ENCODE data around the gene EDN1. TPM values are rescaled to one million over a fixed set of nuclear protein-coding genes. Genes with fewer than 3 reads are reported as not detected.

EDN1 gene
- total RNA-seq, 4 donors from 2014 or later, result 5.4 to 29.1 (median 23.0) TPM

DNA sequence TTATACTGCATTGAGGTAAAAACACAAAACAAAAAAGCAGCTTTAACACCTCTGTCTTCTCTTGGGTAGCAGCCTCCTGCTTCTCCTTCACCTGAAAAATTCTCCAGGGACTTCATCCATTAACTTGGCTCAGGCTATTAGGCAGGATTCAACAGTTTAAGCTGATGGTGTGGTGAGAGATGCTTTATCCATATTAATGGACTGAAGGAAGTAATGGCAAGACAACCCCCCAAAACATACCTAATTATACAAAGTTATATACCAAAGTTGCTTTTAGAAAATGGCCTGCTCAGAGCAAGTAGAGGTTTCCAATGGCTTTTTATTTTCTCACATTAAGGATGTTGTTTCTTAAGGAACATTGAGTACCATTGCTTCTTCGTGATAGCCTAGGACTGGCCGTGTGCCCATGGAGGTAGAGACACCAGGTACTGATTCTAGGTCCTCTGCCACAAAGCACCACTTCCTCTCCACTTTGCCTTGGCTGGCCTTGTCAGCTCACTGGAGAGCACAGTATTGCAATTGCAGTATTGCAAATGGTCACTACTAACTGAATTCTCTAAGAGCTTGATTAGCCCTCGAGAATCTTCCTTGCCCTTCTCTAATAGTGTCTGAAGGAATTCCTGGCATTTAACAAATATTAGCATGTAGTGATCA lies 7.3 kb downstream of the EDN1 start:
- DNase-seq (ENCODE audit: extremely low spot score), result peak; percentile 83
- H3K9me3 ChIP-seq, result no peaks in the 10 kb centered on the region
- peaks cover 0 to 11% (median 0%) of the 10 kb centered on the region in 4 donors for H3K27me3 ChIP-seq
- H3K36me3 ChIP-seq, result peaks cover 0 to 14% (median 0%) of the 10 kb centered on the region in 4 donors
- intact Hi-C loops (cut with DNase I), result no loop called here
- TF ChIP-seq POLR2A (IDR thresholded peaks at IDR 0.05; ENCODE audit: low read depth) (no peak), POLR2AphosphoS5 (IDR thresholded peaks at IDR 0.05) (no peak), EP300 (IDR thresholded peaks at IDR 0.05) (no peak), CTCF (IDR thresholded peaks at IDR 0.05) (no peak)
- H3K4me1 ChIP-seq, result peaks cover 0 to 2% (median 0%) of the 10 kb centered on the region in 4 donors
- H3K4me3 ChIP-seq, result no peak overlapping the region
- 90% methylated on average over 3 of the region's 3 CpGs for WGBS
- no peak overlapping the region for H3K27ac ChIP-seq (replicated peaks in 1 of 4)

GRCh38 chr6:12298017-12298978 lies 8.1 kb downstream of the EDN1 start:
- Histone ChIP-seq H3K27ac (replicated peaks in 1 of 4) (no peak overlapping the region), H3K27me3 (peaks cover 0 to 6% (median 0%) of the 10 kb centered on the region in 4 donors), H3K4me1 (no peaks in the 10 kb centered on the region), H3K9me3 (no peaks in the 10 kb centered on the region), H3K4me3 (no peak overlapping the region), H3K36me3 (peaks cover 0 to 14% (median 0%) of the 10 kb centered on the region in 4 donors)
- TF ChIP-seq EP300 (IDR thresholded peaks at IDR 0.05), result no peak
- TF ChIP-seq CTCF (IDR thresholded peaks at IDR 0.05), result no peak
- no peak for TF ChIP-seq POLR2A (IDR thresholded peaks at IDR 0.05; ENCODE audit: low read depth)
- TF ChIP-seq POLR2AphosphoS5 (IDR thresholded peaks at IDR 0.05), result no peak
- WGBS, result 89% methylated on average over 7 of the region's 7 CpGs
- DNase-seq (ENCODE audit: extremely low spot score), result no peak
- intact Hi-C loops (cut with DNase I), result no loop called here

DNA sequence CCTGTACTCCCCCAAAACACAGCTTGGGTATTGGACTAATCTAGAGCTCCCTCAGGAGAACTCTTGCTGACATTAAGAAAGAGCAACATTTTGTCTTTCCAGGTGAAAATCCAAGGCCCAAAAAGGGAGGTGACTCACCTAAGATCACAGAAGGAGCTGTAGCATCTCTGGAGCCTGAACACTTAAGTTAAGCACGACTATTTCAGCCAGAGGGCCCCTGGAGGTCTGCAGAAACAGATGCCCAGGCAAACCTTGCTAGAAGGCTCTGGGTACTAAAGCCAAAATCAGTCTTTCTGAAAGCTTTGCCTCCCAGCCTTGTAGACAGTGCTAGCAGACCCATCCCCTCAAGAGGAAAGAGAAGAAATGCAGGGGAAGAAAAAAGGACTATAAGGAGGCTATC lies 8.8 kb downstream of the EDN1 start:
- 63% methylated on average over 1 of the region's 1 CpG for WGBS
- TF ChIP-seq EP300 (IDR thresholded peaks at IDR 0.05), result no peak
- TF ChIP-seq POLR2AphosphoS5 (IDR thresholded peaks at IDR 0.05), result no peak
- TF ChIP-seq POLR2A (IDR thresholded peaks at IDR 0.05; ENCODE audit: low read depth), result no peak
- no peak for TF ChIP-seq CTCF (IDR thresholded peaks at IDR 0.05)
- DNase-seq (ENCODE audit: extremely low spot score), result peak; percentile 68
- Histone ChIP-seq H3K9me3 (no peaks in the 10 kb centered on the region), H3K27me3 (no peaks in the 10 kb centered on the region), H3K4me3 (no peak overlapping the region), H3K36me3 (peaks cover 0 to 14% (median 0%) of the 10 kb centered on the region in 4 donors), H3K4me1 (no peaks in the 10 kb centered on the region), H3K27ac (replicated peaks in 1 of 4) (no peak overlapping the region)
- intact Hi-C loops (cut with DNase I), result no loop called here

GRCh38 chr6:12301018-12301417 lies 10.9 kb downstream of the EDN1 start:
- peaks cover 0 to 4% (median 0%) of the 10 kb centered on the region in 4 donors for H3K36me3 ChIP-seq
- H3K4me1 ChIP-seq, result no peaks in the 10 kb centered on the region
- intact Hi-C loops (cut with DNase I), result no loop called here
- no peaks in the 10 kb centered on the region for H3K27me3 ChIP-seq
- 92% methylated on average over 3 of the region's 3 CpGs for WGBS
- no peak overlapping the region for H3K27ac ChIP-seq (replicated peaks in 1 of 4)
- TF ChIP-seq POLR2AphosphoS5 (IDR thresholded peaks at IDR 0.05) (no peak), CTCF (IDR thresholded peaks at IDR 0.05) (no peak), POLR2A (IDR thresholded peaks at IDR 0.05; ENCODE audit: low read depth) (no peak), EP300 (IDR thresholded peaks at IDR 0.05) (no peak)
- DNase-seq (ENCODE audit: extremely low spot score), result no peak
- H3K4me3 ChIP-seq, result no peak overlapping the region
- no peaks in the 10 kb centered on the region for H3K9me3 ChIP-seq

All from esophagus muscularis mucosa (tissue), 4 donors.